22Rv1 (cell line): ENCODE results near the gene ITIH4.

Source experiments
- ZFX ChIP-seq: fragments of 450-650 bp; IDR thresholded peaks from 2 replicates; pipeline ENCODE4 v1.6.1; 2017; ENCODE audit warnings: antibody characterized with exemption, borderline replicate concordance
- TF ChIP-seq, protein P1 (sequence below): fragments of 450-650 bp; IDR thresholded peaks from 2 replicates; pipeline ENCODE4 v1.5.1; 2017; ENCODE audit warnings: mild to moderate bottlenecking

DNA sequence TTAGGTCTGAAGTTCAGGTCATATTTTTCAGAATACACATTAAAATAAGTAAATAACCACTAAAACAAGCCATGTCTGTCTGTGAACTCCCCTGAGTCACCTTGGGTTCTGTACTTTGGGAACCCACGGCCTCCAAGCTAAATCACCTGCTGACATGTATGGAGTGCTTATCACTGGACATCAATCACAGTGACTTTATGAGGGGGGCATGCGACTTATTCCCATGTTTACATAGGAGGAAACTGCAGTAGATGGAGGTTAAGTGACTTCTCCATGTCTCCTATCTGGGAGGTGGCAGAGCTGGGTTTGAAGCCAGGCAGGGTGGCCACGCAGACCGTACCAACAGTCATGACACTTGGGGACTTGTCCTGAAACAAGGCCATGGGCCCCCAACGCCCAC lies 8.1 kb downstream of the ITIH4 start:
- TF ChIP-seq, protein P1, sequence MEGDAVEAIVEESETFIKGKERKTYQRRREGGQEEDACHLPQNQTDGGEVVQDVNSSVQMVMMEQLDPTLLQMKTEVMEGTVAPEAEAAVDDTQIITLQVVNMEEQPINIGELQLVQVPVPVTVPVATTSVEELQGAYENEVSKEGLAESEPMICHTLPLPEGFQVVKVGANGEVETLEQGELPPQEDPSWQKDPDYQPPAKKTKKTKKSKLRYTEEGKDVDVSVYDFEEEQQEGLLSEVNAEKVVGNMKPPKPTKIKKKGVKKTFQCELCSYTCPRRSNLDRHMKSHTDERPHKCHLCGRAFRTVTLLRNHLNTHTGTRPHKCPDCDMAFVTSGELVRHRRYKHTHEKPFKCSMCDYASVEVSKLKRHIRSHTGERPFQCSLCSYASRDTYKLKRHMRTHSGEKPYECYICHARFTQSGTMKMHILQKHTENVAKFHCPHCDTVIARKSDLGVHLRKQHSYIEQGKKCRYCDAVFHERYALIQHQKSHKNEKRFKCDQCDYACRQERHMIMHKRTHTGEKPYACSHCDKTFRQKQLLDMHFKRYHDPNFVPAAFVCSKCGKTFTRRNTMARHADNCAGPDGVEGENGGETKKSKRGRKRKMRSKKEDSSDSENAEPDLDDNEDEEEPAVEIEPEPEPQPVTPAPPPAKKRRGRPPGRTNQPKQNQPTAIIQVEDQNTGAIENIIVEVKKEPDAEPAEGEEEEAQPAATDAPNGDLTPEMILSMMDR: no peak
- no peak for TF ChIP-seq ZFX
